K562 (cell line): Measurements from ENCODE around the gene GBP7. TPM values are rescaled to one million over a fixed set of nuclear protein-coding genes. Genes with fewer than 3 reads are reported as not detected.
A peak's percentile ranks its signal among the peaks of the same experiment; 100 is the strongest.

Experiments used
- ATAC-seq: fragments of 200-7000 bp; cut with Tn5 transposase; 3 replicates; pipeline ENCODE4 v1.9.1; 2020; ENCODE audit warnings: moderate library complexity
- BruUV-seq: library from RNA; stranded (reverse); fragments of 400-500 nt; replicated peaks from 2 replicates; lab custom pipeline; 2021; lab: Mats Ljungman, UMichigan
- CTCF ChIA-PET: fragments of 300-600 bp; formaldehyde crosslinking; extraction: SDS; loops from one replicate; lab custom pipeline; 2021; ENCODE audit warnings: low intra/inter-chr PET ratio; lab: Yijun Ruan, JAX
- POLR2A ChIA-PET: fragments of 300-600, 350-650 bp; sonication (Branson Sonifier 250); formaldehyde crosslinking; extraction: SDS; loops from one replicate; lab custom pipeline; 2021; ENCODE audit warnings: antibody characterized with exemption, inconsistent platforms; lab: Yijun Ruan, JAX
- DNase-seq, 4 experiments: peaks; one replicate each; pipeline versions ENCODE4 v3.0.0 to v3.0.0-alpha.2; 2011 to 2018; ENCODE audit warnings: low spot score in 3 of 4, mixed read lengths in 3 of 4; ENCODE audit errors: extremely low read depth in 1 of 4
- FAIRE-seq: peaks from 2 replicates; lab custom pipeline; 2011; peaks lifted over from hg19 to GRCh38; lab: Jason Lieb, UNC
- H2AFZ ChIP-seq: 2 replicates; pipeline ENCODE4 v1.6.0; 2011; ENCODE audit warnings: low read depth, low read length, control low read depth, inconsistent platforms
- H3K27ac ChIP-seq: fragments of 200-600 bp; 3 replicates; pipeline ENCODE4 v1.8.0; 2011; ENCODE audit warnings: low read depth, mild to moderate bottlenecking, control low read depth, inconsistent platforms, low read length, moderate library complexity, mixed read lengths; ENCODE audit errors: extremely low read depth
- H3K27me3 ChIP-seq, 2 experiments: fragments of 300-600 bp in 1 of 2; 2 replicates in 1 of 2; 3 replicates in 1 of 2; pipeline versions ENCODE4 v1.6.0 to v1.8.0; 2011; ENCODE audit warnings: inconsistent platforms in 2 of 2, low read length in 2 of 2, mild to moderate bottlenecking in 1 of 2, mixed read lengths in 1 of 2, moderate library complexity in 1 of 2; ENCODE audit not compliant: control insufficient read depth in 2 of 2, insufficient read depth in 2 of 2
- H3K36me3 ChIP-seq: fragments of 300-600 bp; 3 replicates; pipeline ENCODE4 v1.8.0; 2011; ENCODE audit warnings: mild to moderate bottlenecking, low read length, inconsistent platforms; ENCODE audit not compliant: control insufficient read depth, insufficient read depth
- H3K4me1 ChIP-seq, 2 experiments: fragments of 200-600 bp in 1 of 2; replicated peaks in 1 of 2; 2 replicates in 1 of 2; 3 replicates in 1 of 2; pipeline versions ENCODE4 v1.5.1 to v1.8.0; 2011; ENCODE audit warnings: inconsistent platforms in 2 of 2, low read length in 2 of 2, mild to moderate bottlenecking in 1 of 2, mixed read lengths in 1 of 2, moderate library complexity in 1 of 2; ENCODE audit not compliant: control insufficient read depth in 2 of 2, insufficient read depth in 2 of 2
- H3K4me2 ChIP-seq: 2 replicates; pipeline ENCODE4 v1.6.1; 2011; ENCODE audit warnings: low read length, control low read depth, inconsistent platforms, mixed read lengths; ENCODE audit not compliant: insufficient read depth
- H3K4me3 ChIP-seq: fragments of 200-600 bp; sonication (generic), shearing (Covaris generic); 2 replicates; pipeline ENCODE4 v1.5.1; 2016; ENCODE audit warnings: control low read depth, inconsistent platforms
- H3K79me2 ChIP-seq: fragments of 200-600 bp; 3 replicates; pipeline ENCODE4 v1.8.0; 2011; ENCODE audit warnings: low read length, inconsistent platforms; ENCODE audit not compliant: control insufficient read depth, insufficient read depth
- H3K9ac ChIP-seq, 2 experiments: 2 replicates each; pipeline versions ENCODE4 v1.6.0 to v1.6.1; 2011; ENCODE audit warnings: low read depth in 2 of 2, low read length in 2 of 2, control low read depth in 1 of 2, inconsistent platforms in 1 of 2, mild to moderate bottlenecking in 1 of 2, mixed read lengths in 1 of 2; ENCODE audit not compliant: insufficient read depth in 1 of 2
- H3K9me1 ChIP-seq: one replicate; pipeline ENCODE4 v1.6.0; 2011; ENCODE audit warnings: inconsistent platforms, mild to moderate bottlenecking, low read length, moderate library complexity; ENCODE audit not compliant: control insufficient read depth, insufficient read depth
- H3K9me3 ChIP-seq: replicated peaks from 2 replicates; pipeline ENCODE4 v1.5.1; 2011; ENCODE audit warnings: low read depth, low read length, inconsistent platforms; ENCODE audit not compliant: control insufficient read depth, insufficient read depth
- H4K20me1 ChIP-seq: replicated peaks from 2 replicates; pipeline ENCODE4 v1.6.1; 2011; ENCODE audit warnings: low read length, inconsistent platforms, mixed read lengths; ENCODE audit not compliant: control insufficient read depth, insufficient read depth
- ASH1L ChIP-seq: fragments of 450-650 bp; IDR thresholded peaks from 2 replicates; pipeline ENCODE4 v1.6.1; 2018; ENCODE audit warnings: borderline replicate concordance, mild to moderate bottlenecking, low read depth; ENCODE audit not compliant: partially characterized antibody
- CEBPG ChIP-seq, 3 experiments: fragments of 200-800 bp in 1 of 3; sonication (Bioruptor generic) in 1 of 3; sonication (generic) in 1 of 3; formaldehyde crosslinking in 1 of 3; IDR thresholded peaks in 2 of 3; conservative IDR thresholded peaks in 1 of 3; 2 replicates each; pipeline versions ENCODE4 v1.6.1 to v1.8.0; 2016 to 2022; ENCODE audit warnings: missing compliant biosample characterization in 2 of 3, missing genetic modification characterization in 2 of 3, mild to moderate bottlenecking in 1 of 3, missing genetic modification reagents in 1 of 3
- GABPA ChIP-seq: fragments of 200-800 bp; sonication (Bioruptor generic); conservative IDR thresholded peaks from 2 replicates; pipeline ENCODE4 v1.6.1; 2016; ENCODE audit warnings: low read depth, missing genetic modification characterization, missing compliant biosample characterization
- JUND ChIP-seq, 2 experiments: IDR thresholded peaks; 2 replicates in 1 of 2; 3 replicates in 1 of 2; pipeline ENCODE4 v1.6.1; 2011; ENCODE audit warnings: borderline replicate concordance in 2 of 2, low read depth in 2 of 2, low read length in 2 of 2, improper control_type of control experiment in 1 of 2, missing biosample characterization in 1 of 2, missing genetic modification characterization in 1 of 2, missing genetic modification reagents in 1 of 2
- PTBP1 ChIP-seq: fragments of 200-400 bp; formaldehyde crosslinking; IDR thresholded peaks from 2 replicates; pipeline ENCODE4 v1.6.1; 2017; ENCODE audit warnings: low read depth, low read length
- SREBF1 ChIP-seq: fragments of 150-350 bp; IDR thresholded peaks from 2 replicates; pipeline ENCODE4 v1.6.1; 2014; ENCODE audit warnings: antibody characterized with exemption, low read depth, low read length, borderline replicate concordance
- SRF ChIP-seq, 2 experiments: fragments of 250-450, 450-650 bp in 1 of 2; sonication (Bioruptor Pico) in 1 of 2; sonication (generic) in 1 of 2; formaldehyde crosslinking; IDR thresholded peaks; 2 replicates each; pipeline versions ENCODE4 v1.5.0 to v1.5.1; 2020 to 2022; ENCODE audit warnings: mild to moderate bottlenecking in 1 of 2, missing genetic modification reagents in 1 of 2
- ZNF124 ChIP-seq: sonication (generic); formaldehyde crosslinking; IDR thresholded peaks from 2 replicates; pipeline ENCODE4 v1.8.1; 2022; ENCODE audit warnings: missing genetic modification reagents
- WGBS: fragments of 100-300 bp; shearing (Covaris generic); methylation state at CpG from one replicate; pipeline ENCODE4 v1.1.6; 2016; ENCODE audit warnings: low coverage, mixed read lengths; ENCODE audit not compliant: insufficient coverage; ENCODE audit errors: missing lambda C conversion rate; 5-methylcytosine and 5-hydroxymethylcytosine counted together
- in situ Hi-C: fragments of 300-500 bp; cut with MboI; formaldehyde crosslinking; loops from 4 replicates; pipeline ENCODE4 v1.15.0; 2018; ENCODE audit warnings: inconsistent platforms, mixed read lengths
- intact Hi-C: fragments of 100-400 bp; cut with micrococcal nuclease; formaldehyde crosslinking; loops from 2 replicates; pipeline ENCODE4 v1.14.2; 2022
- polyA plus RNA-seq, 8 experiments: library from polyadenylated mRNA; depleted of rRNA in 4 of 8; stranded (reverse) in 5 of 8; unstranded in 3 of 8; fragments of >200 nt; fragmentation: Nextera tagmentation in 2 of 8; fragmentation: Illumina TruSeq in 1 of 8; extraction: Ambion mirVana in 2 of 8; extraction: Trizol in 1 of 8; gene quantifications; 2 replicates each; pipeline versions ENCODE4 v1.2.1 to v1.2.3, GENCODE V29; 2011 to 2014; ENCODE audit warnings: inconsistent platforms in 1 of 8, missing spikeins in 1 of 8
- total RNA-seq, 7 experiments: library from RNA; depleted of rRNA in 6 of 7; stranded (reverse); fragments of >200 nt in 6 of 7; fragmentation: Illumina TruSeq in 2 of 7; extraction: Trizol in 2 of 7; gene quantifications; 2 replicates each; pipeline versions ENCODE4 v1.2.1 to v1.2.3, GENCODE V29; 2011 to 2021; ENCODE audit warnings: low replicate concordance in 1 of 7
- TF ChIP-seq, protein P1 (sequence below): fragments of 450-650 bp; IDR thresholded peaks from 2 replicates; pipeline ENCODE4 v1.6.1; 2018; ENCODE audit not compliant: partially characterized antibody
- TF ChIP-seq, protein P2 (sequence below), 3 experiments: fragments of 200-800 bp in 1 of 3; fragments of 250-450 bp in 1 of 3; fragments of 450-650 bp in 1 of 3; sonication (Bioruptor Pico) in 1 of 3; sonication (Bioruptor generic) in 1 of 3; formaldehyde crosslinking in 1 of 3; IDR thresholded peaks; 2 replicates each; pipeline versions ENCODE4 v1.6.1 to v1.8.0; 2016 to 2022; ENCODE audit warnings: mild to moderate bottlenecking in 2 of 3, missing genetic modification characterization in 2 of 3, missing compliant biosample characterization in 1 of 3, moderate library complexity in 1 of 3
- TF ChIP-seq, protein P3 (sequence below): fragments of 200-800 bp; sonication (Bioruptor generic); IDR thresholded peaks from 2 replicates; pipeline ENCODE4 v1.6.1; 2017; ENCODE audit warnings: missing genetic modification characterization, missing compliant biosample characterization

Gene GBP7
- total and polyA plus RNA-seq, 9 of the 15 experiments (the other 6 are each of a cell fraction or from before 2014, with no cell fraction given): 0.03 TPM; not detected in 8

GRCh38 chr1:89088572-89088971 lies 87.2 kb downstream of the GBP7 start:
- no peaks in the 10 kb centered on the region for H3K9me3 ChIP-seq
- H3K9me1 ChIP-seq: no peaks in the 10 kb centered on the region
- peak overlapping the region; percentile 43 for H3K4me2 ChIP-seq
- no peaks in the 10 kb centered on the region for H3K79me2 ChIP-seq
- no peak overlapping the region for H3K9ac ChIP-seq
- POLR2A ChIA-PET: no interaction called here
- in situ Hi-C loops: no loop called here
- H4K20me1 ChIP-seq: no peaks in the 10 kb centered on the region
- peak overlapping the region; percentile 73 for H2AFZ ChIP-seq
- no peak overlapping the region for H3K4me3 ChIP-seq
- peaks cover 0 to 4% of the 10 kb centered on the region in 2 experiments; a peak in 3 of 5 replicates for H3K4me1 ChIP-seq
- DNase-seq (peak in 1 of 4 experiments; percentile 40), ATAC-seq (peak; percentile 64), FAIRE-seq (no peak)
- H3K36me3 ChIP-seq: no peaks in the 10 kb centered on the region
- CTCF ChIA-PET: no interaction called here
- intact Hi-C loops: loop anchor here (5.0 kb wide), 2 partner anchors 91 to 189 kb away; no protein-coding TSS in a partner anchor
- 6% methylated on average over 10 of the region's 10 CpGs for WGBS
- BruUV-seq: no TSS peak
- no peaks in the 10 kb centered on the region for H3K27me3 ChIP-seq
- H3K27ac ChIP-seq: no peak overlapping the region
- TF ChIP-seq SREBF1 (no peak), PTBP1 (no peak), CEBPG (CRISPR knock-in tag; IDR thresholded peaks at IDR 0.05) (no peak), CEBPG (tag; conservative IDR thresholded peaks at IDR 0.05 in 1 of 2, IDR thresholded peaks at IDR 0.05 in 1 of 2) (peak; percentile 11 to 44; a peak in 1 of 4 replicates), JUND (IDR thresholded peaks at IDR 0.05; ENCODE audit: borderline replicate concordance, low read depth, low read length) (no peak), JUND (tag; IDR thresholded peaks at IDR 0.05; ENCODE audit: borderline replicate concordance, low read depth, low read length) (no peak), ZNF124 (CRISPR knock-in tag) (no peak), SRF (CRISPR knock-in tag; IDR thresholded peaks at IDR 0.05) (no peak), GABPA (tag) (peak; percentile 58), ASH1L (no peak)
- TF ChIP-seq, protein P1, sequence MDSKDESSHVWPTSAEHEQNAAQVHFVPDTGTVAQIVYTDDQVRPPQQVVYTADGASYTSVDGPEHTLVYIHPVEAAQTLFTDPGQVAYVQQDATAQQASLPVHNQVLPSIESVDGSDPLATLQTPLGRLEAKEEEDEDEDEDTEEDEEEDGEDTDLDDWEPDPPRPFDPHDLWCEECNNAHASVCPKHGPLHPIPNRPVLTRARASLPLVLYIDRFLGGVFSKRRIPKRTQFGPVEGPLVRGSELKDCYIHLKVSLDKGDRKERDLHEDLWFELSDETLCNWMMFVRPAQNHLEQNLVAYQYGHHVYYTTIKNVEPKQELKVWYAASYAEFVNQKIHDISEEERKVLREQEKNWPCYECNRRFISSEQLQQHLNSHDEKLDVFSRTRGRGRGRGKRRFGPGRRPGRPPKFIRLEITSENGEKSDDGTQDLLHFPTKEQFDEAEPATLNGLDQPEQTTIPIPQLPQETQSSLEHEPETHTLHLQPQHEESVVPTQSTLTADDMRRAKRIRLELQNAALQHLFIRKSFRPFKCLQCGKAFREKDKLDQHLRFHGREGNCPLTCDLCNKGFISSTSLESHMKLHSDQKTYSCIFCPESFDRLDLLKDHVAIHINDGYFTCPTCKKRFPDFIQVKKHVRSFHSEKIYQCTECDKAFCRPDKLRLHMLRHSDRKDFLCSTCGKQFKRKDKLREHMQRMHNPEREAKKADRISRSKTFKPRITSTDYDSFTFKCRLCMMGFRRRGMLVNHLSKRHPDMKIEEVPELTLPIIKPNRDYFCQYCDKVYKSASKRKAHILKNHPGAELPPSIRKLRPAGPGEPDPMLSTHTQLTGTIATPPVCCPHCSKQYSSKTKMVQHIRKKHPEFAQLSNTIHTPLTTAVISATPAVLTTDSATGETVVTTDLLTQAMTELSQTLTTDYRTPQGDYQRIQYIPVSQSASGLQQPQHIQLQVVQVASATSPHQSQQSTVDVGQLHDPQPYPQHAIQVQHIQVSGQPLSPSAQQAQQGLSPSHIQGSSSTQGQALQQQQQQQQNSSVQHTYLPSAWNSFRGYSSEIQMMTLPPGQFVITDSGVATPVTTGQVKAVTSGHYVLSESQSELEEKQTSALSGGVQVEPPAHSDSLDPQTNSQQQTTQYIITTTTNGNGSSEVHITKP: peak; percentile 32
- TF ChIP-seq, protein P2, sequence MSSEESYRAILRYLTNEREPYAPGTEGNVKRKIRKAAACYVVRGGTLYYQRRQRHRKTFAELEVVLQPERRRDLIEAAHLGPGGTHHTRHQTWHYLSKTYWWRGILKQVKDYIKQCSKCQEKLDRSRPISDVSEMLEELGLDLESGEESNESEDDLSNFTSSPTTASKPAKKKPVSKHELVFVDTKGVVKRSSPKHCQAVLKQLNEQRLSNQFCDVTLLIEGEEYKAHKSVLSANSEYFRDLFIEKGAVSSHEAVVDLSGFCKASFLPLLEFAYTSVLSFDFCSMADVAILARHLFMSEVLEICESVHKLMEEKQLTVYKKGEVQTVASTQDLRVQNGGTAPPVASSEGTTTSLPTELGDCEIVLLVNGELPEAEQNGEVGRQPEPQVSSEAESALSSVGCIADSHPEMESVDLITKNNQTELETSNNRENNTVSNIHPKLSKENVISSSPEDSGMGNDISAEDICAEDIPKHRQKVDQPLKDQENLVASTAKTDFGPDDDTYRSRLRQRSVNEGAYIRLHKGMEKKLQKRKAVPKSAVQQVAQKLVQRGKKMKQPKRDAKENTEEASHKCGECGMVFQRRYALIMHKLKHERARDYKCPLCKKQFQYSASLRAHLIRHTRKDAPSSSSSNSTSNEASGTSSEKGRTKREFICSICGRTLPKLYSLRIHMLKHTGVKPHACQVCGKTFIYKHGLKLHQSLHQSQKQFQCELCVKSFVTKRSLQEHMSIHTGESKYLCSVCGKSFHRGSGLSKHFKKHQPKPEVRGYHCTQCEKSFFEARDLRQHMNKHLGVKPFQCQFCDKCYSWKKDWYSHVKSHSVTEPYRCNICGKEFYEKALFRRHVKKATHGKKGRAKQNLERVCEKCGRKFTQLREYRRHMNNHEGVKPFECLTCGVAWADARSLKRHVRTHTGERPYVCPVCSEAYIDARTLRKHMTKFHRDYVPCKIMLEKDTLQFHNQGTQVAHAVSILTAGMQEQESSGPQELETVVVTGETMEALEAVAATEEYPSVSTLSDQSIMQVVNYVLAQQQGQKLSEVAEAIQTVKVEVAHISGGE (CRISPR knock-in tag; IDR thresholded peaks at IDR 0.05): peak in 1 of 3 experiments; percentile 79; a peak in 2 of 6 replicates
- TF ChIP-seq, protein P3, sequence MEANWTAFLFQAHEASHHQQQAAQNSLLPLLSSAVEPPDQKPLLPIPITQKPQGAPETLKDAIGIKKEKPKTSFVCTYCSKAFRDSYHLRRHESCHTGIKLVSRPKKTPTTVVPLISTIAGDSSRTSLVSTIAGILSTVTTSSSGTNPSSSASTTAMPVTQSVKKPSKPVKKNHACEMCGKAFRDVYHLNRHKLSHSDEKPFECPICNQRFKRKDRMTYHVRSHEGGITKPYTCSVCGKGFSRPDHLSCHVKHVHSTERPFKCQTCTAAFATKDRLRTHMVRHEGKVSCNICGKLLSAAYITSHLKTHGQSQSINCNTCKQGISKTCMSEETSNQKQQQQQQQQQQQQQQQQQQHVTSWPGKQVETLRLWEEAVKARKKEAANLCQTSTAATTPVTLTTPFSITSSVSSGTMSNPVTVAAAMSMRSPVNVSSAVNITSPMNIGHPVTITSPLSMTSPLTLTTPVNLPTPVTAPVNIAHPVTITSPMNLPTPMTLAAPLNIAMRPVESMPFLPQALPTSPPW (CRISPR knock-in tag): peak; percentile 40
